ENCODE measurements around the gene STAP1. TPM values are rescaled to one million over a fixed set of nuclear protein-coding genes. Genes with fewer than 3 reads are reported as not detected.
"Not testable (repeated sequence)": the region's sequence is repeated elsewhere in the genome, so short reads cannot be mapped to it uniquely, and the experiment has no call there.

STAP1 gene
- total RNA-seq, 6 donors from 2014 or later: 0.89 to 2.7 (median 1.7) TPM; not detected in 2

DNA sequence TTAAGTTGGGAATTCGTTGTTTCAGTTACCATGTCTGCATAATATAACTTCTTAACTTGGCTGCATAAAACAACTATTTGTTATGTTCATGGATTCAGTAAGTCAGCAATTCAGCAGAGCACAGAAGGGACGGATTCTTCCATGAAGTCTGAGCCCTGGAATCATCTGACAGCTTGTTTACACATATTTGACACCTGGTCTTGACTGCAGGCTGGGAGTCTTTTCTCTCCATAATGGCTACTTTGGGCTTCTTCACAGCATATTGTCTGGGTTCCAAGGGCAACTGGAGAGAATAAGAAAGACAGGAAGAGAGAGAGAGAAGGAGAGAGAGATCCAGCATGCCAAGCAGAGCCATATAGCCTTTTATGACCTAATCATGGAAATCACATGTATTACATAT, 36.3 kb upstream of the STAP1 start:
- ATAC-seq (ENCODE audit: low FRiP score in 2 of 2) (no peak), DNase-seq (no peak)
- Histone ChIP-seq H3K27ac (no peak overlapping the region), H3K4me1 (peaks cover 0 to 13% (median 2%) of the 10 kb centered on the region in 4 donors), H3K27me3 (no peaks in the 10 kb centered on the region), H3K9me3 (no peaks in the 10 kb centered on the region), H3K4me3 (no peak overlapping the region), H3K36me3 (peaks cover 3 to 20% (median 7%) of the 10 kb centered on the region in 4 donors)
- WGBS, 2 donors: 74 to 86% methylated on average over 2 of the region's 2 CpGs
- TF ChIP-seq POLR2A (IDR thresholded peaks at IDR 0.05) (no peak), EP300 (IDR thresholded peaks at IDR 0.05) (no peak), POLR2AphosphoS5 (IDR thresholded peaks at IDR 0.05) (no peak), CTCF (IDR thresholded peaks at IDR 0.05) (no peak)

DNA sequence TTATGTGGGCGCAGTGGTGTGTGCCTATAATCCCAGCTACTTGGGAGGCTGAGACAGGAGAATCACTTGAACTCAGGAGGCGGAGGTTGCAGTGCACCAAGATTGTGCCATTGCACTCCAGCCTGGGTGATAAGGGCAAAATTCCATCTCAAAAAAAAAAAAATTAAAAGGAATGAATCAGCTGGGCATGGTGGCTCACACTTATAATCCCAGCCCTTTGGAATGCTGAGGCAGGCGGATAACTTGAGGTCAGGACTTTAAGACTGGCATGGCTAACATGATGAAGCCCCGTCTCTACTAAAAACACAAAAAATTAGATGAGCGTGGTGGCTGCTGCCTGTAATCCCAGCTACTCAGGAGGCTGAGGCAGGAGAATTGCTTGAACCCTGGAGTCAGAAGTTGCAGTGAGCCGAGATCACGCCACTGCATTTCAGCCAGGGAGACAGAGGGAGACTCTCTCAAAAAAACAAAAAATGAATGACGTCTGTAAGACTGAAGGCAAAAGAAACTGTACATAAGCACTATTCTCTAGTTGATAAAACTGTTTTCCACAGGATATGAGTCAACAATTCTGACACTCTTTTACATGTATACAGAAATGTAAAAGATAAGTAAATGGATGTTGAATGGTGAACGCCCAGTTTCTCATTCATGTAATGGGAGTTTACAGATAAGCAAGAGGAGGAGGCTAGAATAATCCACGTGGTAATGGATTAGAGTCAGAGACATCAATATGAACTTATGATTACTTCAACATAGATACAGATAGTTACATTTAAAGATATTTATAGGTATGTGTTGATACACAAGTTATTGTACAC, 35.5 kb upstream of the STAP1 start:
- Histone ChIP-seq H3K36me3 (peaks cover 0 to 14% (median 4%) of the 10 kb centered on the region in 4 donors), H3K27ac (no peak overlapping the region), H3K4me3 (no peak overlapping the region), H3K27me3 (no peaks in the 10 kb centered on the region), H3K4me1 (peaks cover 0 to 13% (median 2%) of the 10 kb centered on the region in 4 donors), H3K9me3 (no peaks in the 10 kb centered on the region)
- 83 to 88% methylated on average over 10 of the region's 10 CpGs for WGBS, 2 donors
- DNase-seq (no peak), ATAC-seq (ENCODE audit: low FRiP score in 2 of 2) (no peak)
- TF ChIP-seq CTCF (IDR thresholded peaks at IDR 0.05) (no peak), POLR2A (IDR thresholded peaks at IDR 0.05) (no peak), POLR2AphosphoS5 (IDR thresholded peaks at IDR 0.05) (no peak), EP300 (IDR thresholded peaks at IDR 0.05) (no peak)

DNA sequence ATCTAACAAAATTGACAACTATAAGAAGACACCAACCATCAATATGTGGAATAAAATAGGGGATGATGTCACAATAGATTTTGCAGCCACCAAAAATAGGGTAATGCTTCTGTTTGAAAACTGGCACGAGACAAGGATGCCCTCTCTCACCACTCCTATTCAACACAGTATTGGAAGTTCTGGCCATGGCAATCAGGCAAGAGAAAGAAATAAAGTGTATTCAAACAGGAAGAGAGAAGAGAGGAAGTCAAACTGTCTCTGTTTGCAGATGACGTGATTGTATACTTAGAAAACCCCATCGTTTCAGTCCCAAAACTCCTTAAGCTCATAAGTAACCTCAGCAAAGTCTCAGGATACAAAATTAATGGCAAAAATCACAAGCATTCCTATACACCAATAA, 34.4 kb upstream of the STAP1 start:
- DNase-seq; H3K9me3 ChIP-seq; ATAC-seq (ENCODE audit: low FRiP score in 2 of 2); H3K27me3 ChIP-seq; H3K4me3 ChIP-seq; H3K27ac ChIP-seq: not testable (repeated sequence)
- Histone ChIP-seq H3K4me1 (peaks cover 0 to 13% (median 2%) of the 10 kb centered on the region in 4 donors), H3K36me3 (peaks cover under 1 to 15% (median 4%) of the 10 kb centered on the region in 4 donors)
- WGBS, 2 donors: 66% methylated on average over 2 to 3 of the region's 3 CpGs

DNA sequence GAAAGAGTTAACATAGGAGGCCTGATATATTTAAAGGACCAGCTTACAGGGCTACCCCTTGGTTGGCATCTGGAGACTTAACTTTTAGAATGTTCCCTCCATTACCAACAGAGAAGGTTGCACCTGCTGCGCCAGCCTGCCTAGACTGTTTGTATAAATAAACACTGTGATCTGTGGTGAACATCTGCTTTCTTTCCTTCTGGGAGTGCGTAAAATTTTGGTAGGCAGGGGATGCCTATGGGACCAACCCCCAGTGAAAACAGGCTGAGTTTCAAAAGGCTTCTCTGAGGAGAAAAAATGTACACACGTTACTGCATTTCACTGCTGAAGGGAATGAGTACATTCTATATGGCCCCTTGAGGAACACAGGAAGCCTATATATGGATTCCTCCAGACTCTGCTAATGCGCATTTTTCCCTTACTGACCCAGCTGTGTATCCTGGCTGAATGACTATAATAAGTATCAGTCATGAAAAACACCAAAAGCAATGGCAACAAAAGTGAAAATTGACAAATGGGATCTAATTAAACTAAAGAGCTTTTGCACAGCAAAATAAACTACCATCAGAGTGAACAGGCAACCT, 27.1 kb upstream of the STAP1 start:
- no peak for ATAC-seq (ENCODE audit: low FRiP score in 2 of 2)
- Histone ChIP-seq H3K27me3 (no peaks in the 10 kb centered on the region), H3K4me1 (no peaks in the 10 kb centered on the region), H3K27ac (no peak overlapping the region), H3K9me3 (no peaks in the 10 kb centered on the region), H3K4me3 (no peak overlapping the region), H3K36me3 (peaks cover 10 to 77% (median 31%) of the 10 kb centered on the region in 4 donors)
- WGBS, 2 donors: 94 to 96% methylated on average over 4 of the region's 4 CpGs
- TF ChIP-seq EP300 (IDR thresholded peaks at IDR 0.05): no peak
- no peak for TF ChIP-seq POLR2A (IDR thresholded peaks at IDR 0.05)
- no peak for TF ChIP-seq POLR2AphosphoS5 (IDR thresholded peaks at IDR 0.05)
- TF ChIP-seq CTCF (IDR thresholded peaks at IDR 0.05): no peak
- DNase-seq: no peak

GRCh38 chr4:67532397-67532796, 26.1 kb upstream of the STAP1 start:
- ATAC-seq (ENCODE audit: low FRiP score in 2 of 2); H3K4me3 ChIP-seq; H3K27me3 ChIP-seq; H3K9me3 ChIP-seq; DNase-seq; H3K4me1 ChIP-seq; H3K27ac ChIP-seq: not testable (repeated sequence)
- 90 to 92% methylated on average over 4 of the region's 4 CpGs for WGBS, 2 donors
- H3K36me3 ChIP-seq: peaks cover 13 to 86% (median 37%) of the 10 kb centered on the region in 4 donors

Measured in upper lobe of left lung (tissue), 6 donors.